Measurements from ENCODE around the gene ERFE. TPM values are rescaled to one million over a fixed set of nuclear protein-coding genes. Genes with fewer than 3 reads are reported as not detected.

ERFE gene
- total and polyA plus RNA-seq, 2 of the 13 experiments (the other 11 are each of a cell fraction or from before 2014, with no cell fraction given): 0.09 TPM; not detected in 1

GRCh38 chr2:238165288-238165921, 6.6 kb downstream of the ERFE start (continued):
- TF ChIP-seq U2AF1 (optimal IDR thresholded peaks at IDR 0.05; ENCODE audit: low read depth, low read length) (no peak), SP5 (CRISPR knock-in tag; IDR thresholded peaks at IDR 0.05; ENCODE audit: borderline replicate concordance, low read depth) (no peak), ZFP62 (CRISPR knock-in tag; IDR thresholded peaks at IDR 0.05) (no peak), DNMT1 (CRISPR knock-in tag; IDR thresholded peaks at IDR 0.05) (no peak), ZNF12 (CRISPR knock-in tag; IDR thresholded peaks at IDR 0.05) (no peak), ZNF343 (CRISPR knock-in tag; IDR thresholded peaks at IDR 0.05) (no peak)

- WGBS (ENCODE audit: low lambda C conversion rate): 84% methylated on average over 14 of the region's 24 CpGs
- Histone ChIP-seq H3K27me3 (ENCODE audit: control insufficient read depth in 1 of 2, insufficient read depth in 2 of 2, low read length in 2 of 2) (peaks cover 13 to 26% of the 10 kb centered on the region in 2 experiments), H4K20me1 (ENCODE audit: insufficient read depth, low read length) (no peaks in the 10 kb centered on the region), H3K36me3 (replicated peaks in 1 of 2; ENCODE audit: control insufficient read depth in 1 of 2, insufficient read depth in 2 of 2, low read length in 2 of 2) (peaks cover 13 to 25% of the 10 kb centered on the region in 2 experiments), H3K79me2 (ENCODE audit: insufficient read depth, low read length) (no peaks in the 10 kb centered on the region), H2AFZ (ENCODE audit: low read length) (no peak overlapping the region), H3K27ac (ENCODE audit: extremely low read length, insufficient read depth, low read length) (no peak overlapping the region), H3K9ac (ENCODE audit: insufficient read depth, low read depth, low read length) (no peak overlapping the region), H3K9me3 (ENCODE audit: low read length) (no peaks in the 10 kb centered on the region), H3K4me2 (ENCODE audit: low read depth, low read length) (no peak overlapping the region), H3K4me1 (ENCODE audit: insufficient read depth, low read length) (peaks cover 18% of the 10 kb centered on the region), H3K4me3 (replicated peaks in 1 of 3; ENCODE audit: insufficient read depth in 1 of 3, low read depth in 2 of 3, low read length in 3 of 3) (no peak overlapping the region)
- intact Hi-C loops (cut with micrococcal nuclease; ENCODE audit: unreplicated experiment) (no loop called here), in situ Hi-C loops (cut with HindIII; ENCODE audit: extremely low pct_ligation_motif_present, low pct_unique_long_range_greater_than_20kb) (no loop called here)
- DNase-seq (ENCODE audit: low spot score) (no peak), FAIRE-seq (no peak), ATAC-seq (peak; percentile 11)
- ChIA-PET POLR2A (no interaction called here), CTCF (ENCODE audit: low intra/inter-chr PET ratio, low total read pairs) (no interaction called here)
- no TSS peak for BruUV-seq (replicated peaks)
- no peak for TF ChIP-seq NFE2L2 (IDR thresholded peaks at IDR 0.05; ENCODE audit: low read length)
- TF ChIP-seq FOSL1 (CRISPR knock-in tag; IDR thresholded peaks at IDR 0.05; ENCODE audit: borderline replicate concordance): no peak
- TF ChIP-seq AGO2 (optimal IDR thresholded peaks at IDR 0.05; ENCODE audit: low read depth, low read length): peak; percentile 64
- TF ChIP-seq SETDB1 (CRISPR knock-in tag; IDR thresholded peaks at IDR 0.05; ENCODE audit: borderline replicate concordance): no peak
- TF ChIP-seq, protein P1, sequence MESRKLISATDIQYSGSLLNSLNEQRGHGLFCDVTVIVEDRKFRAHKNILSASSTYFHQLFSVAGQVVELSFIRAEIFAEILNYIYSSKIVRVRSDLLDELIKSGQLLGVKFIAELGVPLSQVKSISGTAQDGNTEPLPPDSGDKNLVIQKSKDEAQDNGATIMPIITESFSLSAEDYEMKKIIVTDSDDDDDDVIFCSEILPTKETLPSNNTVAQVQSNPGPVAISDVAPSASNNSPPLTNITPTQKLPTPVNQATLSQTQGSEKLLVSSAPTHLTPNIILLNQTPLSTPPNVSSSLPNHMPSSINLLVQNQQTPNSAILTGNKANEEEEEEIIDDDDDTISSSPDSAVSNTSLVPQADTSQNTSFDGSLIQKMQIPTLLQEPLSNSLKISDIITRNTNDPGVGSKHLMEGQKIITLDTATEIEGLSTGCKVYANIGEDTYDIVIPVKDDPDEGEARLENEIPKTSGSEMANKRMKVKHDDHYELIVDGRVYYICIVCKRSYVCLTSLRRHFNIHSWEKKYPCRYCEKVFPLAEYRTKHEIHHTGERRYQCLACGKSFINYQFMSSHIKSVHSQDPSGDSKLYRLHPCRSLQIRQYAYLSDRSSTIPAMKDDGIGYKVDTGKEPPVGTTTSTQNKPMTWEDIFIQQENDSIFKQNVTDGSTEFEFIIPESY (CRISPR knock-in tag; IDR thresholded peaks at IDR 0.05): 0 out of 2 replicates have a peak, but pooled peaks have one; percentile 39
- TF ChIP-seq, protein P2, sequence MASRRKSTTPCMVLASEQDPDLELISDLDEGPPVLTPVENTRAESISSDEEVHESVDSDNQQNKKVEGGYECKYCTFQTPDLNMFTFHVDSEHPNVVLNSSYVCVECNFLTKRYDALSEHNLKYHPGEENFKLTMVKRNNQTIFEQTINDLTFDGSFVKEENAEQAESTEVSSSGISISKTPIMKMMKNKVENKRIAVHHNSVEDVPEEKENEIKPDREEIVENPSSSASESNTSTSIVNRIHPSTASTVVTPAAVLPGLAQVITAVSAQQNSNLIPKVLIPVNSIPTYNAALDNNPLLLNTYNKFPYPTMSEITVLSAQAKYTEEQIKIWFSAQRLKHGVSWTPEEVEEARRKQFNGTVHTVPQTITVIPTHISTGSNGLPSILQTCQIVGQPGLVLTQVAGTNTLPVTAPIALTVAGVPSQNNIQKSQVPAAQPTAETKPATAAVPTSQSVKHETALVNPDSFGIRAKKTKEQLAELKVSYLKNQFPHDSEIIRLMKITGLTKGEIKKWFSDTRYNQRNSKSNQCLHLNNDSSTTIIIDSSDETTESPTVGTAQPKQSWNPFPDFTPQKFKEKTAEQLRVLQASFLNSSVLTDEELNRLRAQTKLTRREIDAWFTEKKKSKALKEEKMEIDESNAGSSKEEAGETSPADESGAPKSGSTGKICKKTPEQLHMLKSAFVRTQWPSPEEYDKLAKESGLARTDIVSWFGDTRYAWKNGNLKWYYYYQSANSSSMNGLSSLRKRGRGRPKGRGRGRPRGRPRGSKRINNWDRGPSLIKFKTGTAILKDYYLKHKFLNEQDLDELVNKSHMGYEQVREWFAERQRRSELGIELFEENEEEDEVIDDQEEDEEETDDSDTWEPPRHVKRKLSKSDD (CRISPR knock-in tag; IDR thresholded peaks at IDR 0.05; ENCODE audit: low read depth): 0 out of 2 replicates have a peak, but pooled peaks have one; percentile 20
- 0 out of 2 replicates have a peak, but pooled peaks have one; percentile 15 for TF ChIP-seq ZFX (CRISPR knock-in tag; IDR thresholded peaks at IDR 0.05; ENCODE audit: low read depth)
Measured at GRCh38 chr2:238166391-238167343, 7.9 kb downstream of the ERFE start.

All from HepG2 (cell line).